NCI-H748 (cell line): ENCODE results near the gene EZH1.
A peak's percentile ranks its signal among the peaks of the same experiment; 100 is the strongest.
"Not testable (repeated sequence)": the region's sequence is repeated elsewhere in the genome, so short reads cannot be mapped to it uniquely, and the experiment has no call there.

Experiments used
- DNase-seq: peaks from one replicate; lab custom pipeline; 2025; ENCODE audit not compliant: unreplicated experiment; lab: John Stamatoyannopoulos, UW

EZH1 gene

DNA sequence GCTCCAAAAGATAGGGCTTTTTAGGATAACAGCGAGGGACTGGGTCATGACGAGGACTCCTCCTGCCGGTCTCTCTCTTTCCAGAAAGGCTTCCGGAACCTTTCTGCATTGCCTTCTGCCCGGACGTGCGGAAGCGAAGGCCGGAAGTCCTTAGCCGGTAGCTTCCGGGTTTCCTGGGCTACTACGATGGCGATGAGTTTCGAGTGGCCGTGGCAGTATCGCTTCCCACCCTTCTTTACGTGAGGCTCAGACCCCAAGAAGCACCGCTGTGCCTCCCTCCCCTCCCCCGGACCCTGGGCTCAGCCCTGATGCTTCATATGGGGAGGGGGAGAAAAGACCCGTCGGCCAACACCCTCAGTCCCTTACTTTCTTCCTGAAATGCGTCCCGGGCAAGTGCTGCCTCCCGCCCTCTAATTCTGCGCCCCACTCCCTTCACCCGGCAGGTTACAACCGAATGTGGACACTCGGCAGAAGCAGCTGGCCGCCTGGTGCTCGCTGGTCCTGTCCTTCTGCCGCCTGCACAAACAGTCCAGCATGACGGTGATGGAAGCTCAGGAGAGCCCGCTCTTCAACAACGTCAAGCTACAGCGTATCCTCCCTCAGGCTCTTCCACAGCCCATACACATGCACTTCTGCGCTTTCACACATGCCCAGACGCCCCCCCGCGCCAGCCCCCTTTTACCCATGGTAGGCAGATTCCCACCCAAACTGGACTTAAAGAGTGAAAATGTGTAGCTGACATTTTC, 28.6 kb upstream of the EZH1 start, which contains the start of gene VPS25:
Gene VPS25, plus strand, starts transcription at position 160 of the 746 bp plus-strand sequence. Its CDS starts 27 bp downstream, at position 187.
- peak; percentile 86 for DNase-seq

DNA sequence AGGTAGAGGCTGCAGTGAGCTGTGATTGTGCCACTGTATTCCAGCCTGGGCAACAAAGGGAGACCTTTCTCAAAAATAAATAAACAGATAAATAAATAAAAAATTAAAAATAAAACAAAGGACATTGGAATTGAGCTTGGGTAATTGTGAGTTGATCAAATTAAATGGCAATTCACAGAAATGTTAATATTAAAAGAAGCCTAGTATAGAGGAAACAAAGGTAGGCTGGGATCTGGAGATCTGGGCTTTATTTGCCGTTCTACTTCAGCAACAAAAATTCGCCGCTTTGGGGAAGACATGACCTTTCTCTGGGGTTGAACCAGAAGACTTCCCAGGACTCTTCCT, 28.1 kb upstream of the EZH1 start:
- no peak for DNase-seq

DNA sequence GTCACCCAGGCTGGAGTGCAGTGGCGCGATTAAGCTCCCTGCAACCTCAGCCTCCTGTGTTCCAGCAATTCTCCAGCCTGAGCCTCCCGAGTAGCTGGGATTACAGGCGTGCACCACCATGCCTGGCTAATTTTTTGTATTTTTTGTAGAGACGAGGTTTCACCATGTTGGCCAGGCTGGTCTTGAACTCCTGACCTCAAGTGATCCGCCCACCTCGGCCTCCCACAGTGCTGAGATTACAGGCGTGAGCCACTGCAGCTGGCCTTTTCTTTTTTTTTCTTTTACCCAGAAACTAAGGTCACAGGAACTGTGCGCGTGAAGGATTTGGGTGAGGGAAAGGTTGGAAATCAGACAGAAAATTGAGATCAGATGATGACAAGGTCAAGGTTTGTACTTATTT, 25.1 kb upstream of the EZH1 start:
- not testable (repeated sequence) for DNase-seq

DNA sequence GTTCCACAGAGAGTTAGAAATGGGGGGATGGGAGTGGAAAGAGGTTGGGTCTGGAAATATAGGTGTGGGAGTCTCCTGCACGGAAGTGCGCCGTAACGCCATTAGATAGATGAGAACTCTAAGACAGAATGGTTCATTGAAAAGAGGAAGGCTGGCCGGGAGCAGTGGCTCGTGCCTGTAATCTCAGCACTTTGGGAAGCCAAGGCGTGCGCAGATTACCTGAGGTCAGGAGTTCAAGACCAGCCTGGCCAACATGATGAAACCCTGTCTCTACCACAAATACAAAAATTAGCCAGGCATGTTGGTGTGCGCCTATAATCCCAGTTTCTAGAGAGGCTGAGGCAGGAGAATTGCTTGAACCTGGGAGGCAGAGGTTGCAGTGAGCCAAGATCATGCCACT, 23.2 kb upstream of the EZH1 start:
- DNase-seq, result not testable (repeated sequence)

DNA sequence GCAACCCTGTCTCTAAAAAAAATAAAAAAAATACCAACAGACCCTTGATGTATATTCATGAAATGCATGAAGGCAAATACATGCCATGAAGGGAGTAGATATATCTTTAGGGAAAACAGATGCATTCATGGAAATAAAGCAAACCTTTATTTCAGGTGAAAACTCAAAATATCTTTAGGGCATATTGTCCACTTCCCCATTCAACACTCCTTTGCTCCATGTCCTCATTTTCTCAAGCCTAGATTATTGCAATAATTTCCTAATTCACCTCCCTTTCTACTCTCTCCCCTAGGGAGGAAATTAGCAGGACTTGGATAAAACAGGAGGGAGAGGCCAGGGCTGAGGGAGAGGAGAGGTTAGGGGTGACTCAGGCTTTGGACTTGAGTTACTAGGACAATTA, 22.7 kb upstream of the EZH1 start:
- no peak for DNase-seq

DNA sequence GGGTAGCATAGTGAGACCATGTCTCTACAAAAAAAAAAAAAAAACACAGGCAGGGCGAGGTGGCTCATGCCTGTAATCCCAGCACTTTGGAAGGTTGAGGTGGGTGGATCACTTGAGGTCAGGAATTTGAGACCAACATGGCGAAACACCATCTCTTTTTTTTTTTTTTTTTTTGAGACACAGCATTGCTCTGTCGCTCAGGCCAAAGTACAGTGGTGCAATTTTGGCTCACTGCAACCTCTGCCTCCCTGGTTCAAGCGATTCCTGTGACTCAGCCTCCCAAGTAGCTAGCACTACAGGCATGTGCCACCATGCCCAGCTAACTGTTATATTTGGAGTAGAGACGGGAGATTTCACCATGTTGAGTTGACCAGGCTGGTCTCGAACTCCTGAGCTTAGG, 21.3 kb upstream of the EZH1 start:
- DNase-seq, result no peak

DNA sequence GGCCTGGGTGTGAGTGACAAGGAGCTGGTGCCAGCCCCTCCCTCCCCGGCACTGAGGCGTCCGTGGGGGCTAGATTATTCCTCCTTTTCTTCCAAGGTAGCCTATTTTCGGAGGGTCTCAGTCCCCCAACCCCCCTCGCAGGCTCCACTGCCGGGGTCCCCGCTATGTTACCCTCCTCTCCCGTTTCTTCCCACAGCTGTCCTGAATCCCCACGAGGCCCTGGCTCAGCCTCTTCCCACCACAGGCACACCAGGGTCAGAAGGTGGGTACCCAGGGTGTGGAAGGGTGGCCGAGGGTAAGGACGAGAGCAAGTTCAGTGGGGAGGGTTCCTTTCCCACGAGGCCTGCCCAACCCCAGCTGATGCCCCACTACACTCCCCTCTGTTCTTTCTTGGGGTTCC, 16.8 kb upstream of the EZH1 start:
- DNase-seq, result no peak

DNA sequence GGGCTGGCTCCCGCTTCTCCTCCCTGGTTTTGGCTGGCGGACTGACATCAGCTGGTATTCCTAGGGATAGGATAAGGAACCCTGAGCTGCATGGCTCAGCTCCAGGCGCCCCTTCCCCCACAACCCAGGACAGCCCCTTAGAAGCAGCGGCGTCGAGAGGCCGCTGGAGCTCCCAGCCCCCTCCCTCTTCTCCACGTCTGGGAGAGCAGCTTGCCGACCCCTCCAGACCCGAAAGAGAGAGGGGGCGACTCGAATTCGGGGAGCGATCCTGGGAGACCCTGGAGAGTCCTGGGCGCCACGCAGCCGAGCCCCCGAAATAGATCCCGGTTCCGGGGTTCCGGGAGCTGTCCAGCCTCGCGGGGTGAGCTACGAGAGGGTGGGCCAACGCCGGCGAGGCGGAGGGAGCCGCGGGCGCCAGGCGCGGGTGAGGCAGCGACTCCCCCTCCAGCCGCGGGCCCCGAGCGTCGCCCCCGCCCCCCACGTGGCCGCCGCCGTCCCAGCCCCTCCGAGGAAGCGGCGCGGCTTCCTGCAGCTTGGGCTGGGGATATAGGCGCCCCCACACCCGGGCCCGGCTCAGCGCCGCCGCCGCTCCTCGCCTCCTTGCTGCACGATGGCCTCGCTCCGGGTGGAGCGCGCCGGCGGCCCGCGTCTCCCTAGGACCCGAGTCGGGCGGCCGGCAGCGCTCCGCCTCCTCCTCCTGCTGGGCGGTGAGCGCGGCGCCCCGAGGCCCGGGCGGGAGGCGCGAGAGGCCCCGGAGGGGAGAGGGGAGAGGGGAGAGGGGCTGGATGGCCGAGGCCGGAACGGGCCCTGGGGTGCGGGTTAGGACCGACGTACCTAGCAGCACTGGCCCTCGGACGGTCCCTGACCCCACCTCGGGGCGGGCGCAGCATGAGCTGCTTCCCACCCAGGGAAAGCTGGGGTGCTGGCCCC, 16.1 kb upstream of the EZH1 start, which contains the start of gene RAMP2:
Gene RAMP2, plus strand, starts transcription at position 576 of the 930 bp plus-strand sequence. Its CDS starts 35 bp downstream, at position 611.
- peak; percentile 63 for DNase-seq

DNA sequence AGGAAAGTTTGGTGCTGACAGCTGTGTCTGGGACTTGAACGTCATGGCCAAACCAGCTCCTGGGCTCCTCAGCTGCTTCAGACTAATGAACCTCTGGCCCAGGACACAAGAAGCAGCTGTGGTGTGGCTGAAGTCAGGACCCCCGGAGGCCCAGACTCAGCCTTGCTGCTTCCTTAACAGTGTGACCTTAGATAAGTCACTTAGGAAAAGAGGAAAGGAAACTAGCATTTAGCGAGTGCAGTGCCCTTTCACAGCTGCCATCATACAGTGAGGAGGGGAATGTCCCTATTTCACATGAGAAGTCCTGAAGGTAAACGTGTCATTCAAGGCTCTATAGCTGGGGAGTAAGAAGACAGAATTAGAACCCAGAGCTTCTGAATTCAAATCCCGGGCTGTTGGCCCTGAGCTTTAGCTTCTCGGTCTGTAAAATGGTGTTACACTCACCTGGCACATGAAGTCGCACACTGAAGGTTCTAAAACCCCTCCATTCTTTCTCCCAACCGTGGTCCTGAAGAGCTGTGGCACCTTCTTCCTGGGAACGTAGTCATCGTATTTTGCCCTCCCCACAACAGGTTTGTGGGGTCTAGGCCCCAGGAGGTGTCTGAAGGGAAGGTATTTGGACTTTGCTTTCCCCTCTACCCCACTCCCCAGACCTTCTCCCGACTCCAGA, 15.3 kb upstream of the EZH1 start:
- no peak for DNase-seq

DNA sequence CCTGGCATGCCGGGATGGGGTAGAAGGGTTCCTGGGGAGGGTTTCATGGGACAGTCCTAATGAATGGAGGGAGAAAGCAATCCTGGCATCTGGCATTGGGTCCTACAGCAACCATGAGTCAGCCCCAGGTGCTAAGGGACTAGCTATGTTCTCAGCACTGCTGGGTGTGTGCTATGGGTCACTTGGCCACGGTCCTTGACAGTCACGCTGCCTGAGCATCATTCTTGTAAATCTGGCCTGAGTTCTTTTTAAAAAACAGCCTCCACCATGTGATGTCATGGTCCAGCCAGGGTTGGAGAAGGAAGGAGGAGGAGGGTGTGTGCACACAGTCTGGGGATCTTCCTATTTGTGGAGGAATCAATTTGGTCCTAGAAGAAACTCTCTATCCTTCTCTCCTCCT, 9.9 kb upstream of the EZH1 start:
- DNase-seq, result no peak

DNA sequence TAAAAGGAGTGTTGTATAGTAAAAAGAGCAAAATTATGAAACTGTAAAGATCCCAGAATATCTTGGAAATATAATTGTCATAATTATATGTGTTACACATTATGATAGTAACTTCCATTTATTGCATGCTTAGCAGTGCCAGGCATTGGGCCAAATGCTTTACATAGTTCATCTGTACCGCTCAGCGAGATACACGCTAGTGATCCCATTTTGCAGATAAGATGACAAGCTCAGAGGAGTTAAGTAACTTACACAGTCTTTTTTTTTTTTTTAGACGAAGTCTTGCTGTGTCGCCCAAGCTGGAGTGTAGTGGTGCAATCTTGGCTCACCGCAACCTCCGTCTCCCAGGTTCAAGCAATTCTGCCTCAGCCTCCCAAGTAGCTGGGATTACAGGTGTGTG, 6.8 kb upstream of the EZH1 start:
- DNase-seq, result no peak

DNA sequence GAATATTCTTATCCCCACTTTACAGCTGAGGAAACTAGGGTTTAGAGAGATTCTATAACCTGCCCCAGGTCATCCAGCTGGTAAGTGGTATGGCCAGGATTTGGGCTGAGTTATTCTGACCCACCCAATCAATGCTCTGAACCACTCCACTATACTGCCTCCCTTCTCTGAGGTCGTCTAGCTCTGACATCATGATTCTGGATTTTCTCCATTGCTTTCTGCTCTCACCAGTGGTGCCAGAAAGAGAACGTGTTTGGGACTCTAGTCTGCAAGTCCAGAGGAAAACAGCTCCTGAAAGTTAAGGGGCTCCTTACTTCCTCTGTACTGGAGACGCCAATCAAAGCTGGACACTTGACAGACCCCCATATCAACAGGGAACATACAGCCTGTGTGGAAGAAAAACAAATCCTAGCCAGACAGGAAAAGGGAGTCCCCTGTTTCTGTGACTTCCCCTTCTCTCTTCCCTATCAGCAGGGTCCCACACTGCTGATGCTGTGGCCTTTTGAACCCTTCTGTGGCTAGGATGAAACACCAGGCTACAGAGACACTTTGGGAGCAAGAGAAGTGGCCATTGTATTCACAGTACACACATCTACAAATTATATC, 6.0 kb upstream of the EZH1 start:
- no peak for DNase-seq

DNA sequence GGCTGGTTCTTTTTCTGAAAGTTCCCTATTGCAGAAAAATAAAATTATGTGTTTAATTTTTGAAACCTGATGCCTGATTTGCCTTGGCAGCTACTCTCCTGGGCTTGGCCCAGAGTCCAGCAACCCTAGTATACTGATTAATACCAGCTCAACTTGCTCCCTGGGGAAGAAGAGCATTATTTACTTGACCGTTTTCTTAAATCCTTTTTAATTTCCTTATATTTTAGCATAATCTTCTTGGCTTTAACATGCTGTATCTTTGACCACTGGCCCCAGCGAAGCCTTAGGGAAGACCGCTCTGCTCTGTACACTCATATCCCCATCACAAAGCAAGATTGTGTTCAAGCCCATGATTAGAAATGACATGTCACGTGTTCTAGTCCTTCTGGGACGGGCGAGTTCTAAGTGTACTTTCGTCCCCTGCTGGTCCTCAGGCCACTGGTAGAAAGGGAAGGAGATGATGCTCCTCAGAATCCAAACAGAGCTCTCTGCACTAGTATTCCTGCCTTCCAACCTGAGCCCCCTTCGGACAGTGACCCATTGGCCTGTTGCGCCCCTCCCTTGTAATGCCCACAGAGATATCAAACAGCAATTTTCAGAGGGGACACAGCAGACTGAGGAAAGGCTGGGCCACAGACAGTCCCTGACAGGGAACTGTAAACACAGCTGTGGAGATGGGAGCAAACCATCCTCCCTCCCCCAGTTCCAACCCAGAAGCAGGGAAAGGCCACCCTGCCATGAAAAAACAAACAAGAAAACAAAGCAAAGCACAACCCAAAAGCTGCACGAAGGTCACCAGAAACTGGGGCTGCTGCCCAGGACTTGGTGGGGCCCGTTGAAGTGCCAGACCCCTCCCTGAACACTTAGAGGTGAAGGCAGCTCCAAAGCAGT, 4.3 kb upstream of the EZH1 start:
- no peak for DNase-seq

DNA sequence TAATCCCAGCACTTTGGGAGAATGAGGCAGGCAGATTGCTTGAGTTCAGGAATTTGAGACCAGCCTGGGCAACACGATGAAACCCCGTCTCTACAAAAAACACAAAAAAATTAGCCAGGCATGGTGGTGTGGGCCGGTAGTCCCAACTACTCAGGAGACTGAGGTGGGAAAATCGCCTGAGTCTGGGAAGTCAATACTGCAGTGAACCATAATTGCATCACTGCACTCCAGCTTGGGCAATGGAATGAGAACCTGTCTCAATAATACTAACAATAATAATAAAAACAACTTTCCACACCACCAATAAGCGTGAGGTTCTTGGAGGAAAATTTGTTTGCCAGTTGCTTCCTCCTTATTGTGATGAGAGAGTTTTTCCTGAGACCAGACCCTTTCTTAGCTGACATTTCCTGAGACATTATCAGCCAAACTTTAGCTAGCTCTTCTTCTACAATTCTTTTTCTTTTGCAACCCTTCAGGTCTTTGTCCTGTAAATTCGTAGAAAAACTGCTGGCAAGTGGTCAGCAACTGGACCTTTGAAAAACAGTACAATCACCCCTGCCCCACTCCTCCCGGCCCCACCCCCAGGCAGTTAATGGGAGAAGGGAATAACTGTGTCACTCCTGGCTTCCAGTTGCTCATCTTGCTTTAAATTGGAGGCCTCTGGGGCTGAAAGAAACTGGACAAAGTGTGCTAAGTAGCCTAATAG, 3.5 kb upstream of the EZH1 start:
- DNase-seq, result no peak

DNA sequence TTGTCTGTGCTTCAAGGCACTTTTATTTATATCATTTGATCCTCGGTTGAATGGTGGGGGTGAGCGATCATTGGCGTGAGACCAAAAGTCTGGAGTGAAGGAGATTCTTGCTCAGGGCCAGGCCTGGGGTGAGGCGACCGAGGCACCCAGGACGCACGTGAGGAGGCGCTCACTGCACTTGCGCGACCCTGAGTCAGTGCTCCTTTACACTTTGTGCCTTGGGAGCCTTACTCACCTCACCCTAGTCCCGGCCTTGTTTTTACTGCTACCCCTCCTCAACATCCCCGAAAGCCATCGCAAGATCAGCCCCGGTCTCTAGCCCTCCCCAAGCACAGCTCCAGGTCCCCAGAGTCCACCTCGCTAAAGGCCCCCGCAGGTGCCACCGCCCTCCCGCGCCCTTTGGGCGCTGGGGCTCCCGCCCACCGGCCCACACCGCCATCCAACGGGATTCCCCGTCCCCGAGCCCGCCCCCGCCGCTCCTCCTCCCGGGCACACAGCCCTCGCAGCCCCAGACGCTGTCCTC, 496 bp downstream of the EZH1 start:
- peak; percentile 90 for DNase-seq

DNA sequence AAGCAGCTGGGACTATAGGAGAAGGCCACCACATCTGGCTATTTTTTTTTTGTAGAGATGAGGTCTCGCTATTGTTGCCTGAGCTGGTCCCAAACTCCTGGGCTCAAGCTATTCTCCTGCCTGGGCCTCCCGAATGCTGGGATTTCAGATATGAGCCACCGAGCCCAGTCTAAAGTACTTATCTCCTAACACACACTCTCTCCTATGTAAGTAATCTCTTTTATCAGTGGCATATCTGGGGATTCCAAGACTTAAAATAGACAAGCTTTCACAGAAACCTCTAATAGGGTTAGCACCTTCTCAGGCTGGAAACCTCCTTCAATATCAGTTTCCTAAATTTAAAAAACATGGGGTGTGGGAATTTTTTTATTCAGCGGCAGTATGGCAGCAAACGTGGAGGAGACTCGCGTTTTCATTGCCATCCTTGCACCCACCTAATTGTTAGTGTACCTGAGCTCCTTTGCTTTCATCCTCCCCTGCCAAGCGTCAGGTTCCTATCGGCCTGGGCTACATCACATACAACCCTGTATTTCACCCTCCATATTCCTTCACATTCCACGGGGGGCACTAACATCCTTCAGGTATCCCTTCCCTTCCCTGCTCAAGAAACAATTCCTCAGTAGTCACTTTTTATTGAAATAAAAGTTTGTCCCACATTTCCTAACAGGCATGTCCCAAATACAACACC, 1.1 kb downstream of the EZH1 start:
- peak; percentile 20 for DNase-seq

DNA sequence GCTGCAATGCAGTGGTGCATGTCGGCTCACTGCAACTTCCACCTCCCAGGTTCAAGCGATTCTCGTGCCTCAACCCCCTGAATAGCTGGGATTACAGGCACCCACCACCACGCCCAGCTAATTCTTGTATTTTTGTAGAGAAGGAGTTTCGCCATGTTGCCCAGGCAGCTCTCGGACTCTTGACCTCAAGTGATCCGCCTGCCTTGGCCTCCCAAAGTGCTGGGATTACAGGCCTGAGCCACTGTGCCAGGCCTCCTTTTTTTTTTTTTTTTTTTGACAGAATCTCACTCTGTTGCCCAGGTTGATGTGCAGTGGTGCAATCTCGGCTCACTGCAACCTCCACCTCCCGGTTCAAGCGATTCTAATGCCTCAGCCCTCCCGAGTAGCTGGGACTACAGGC, 1.9 kb downstream of the EZH1 start:
- not testable (repeated sequence) for DNase-seq

DNA sequence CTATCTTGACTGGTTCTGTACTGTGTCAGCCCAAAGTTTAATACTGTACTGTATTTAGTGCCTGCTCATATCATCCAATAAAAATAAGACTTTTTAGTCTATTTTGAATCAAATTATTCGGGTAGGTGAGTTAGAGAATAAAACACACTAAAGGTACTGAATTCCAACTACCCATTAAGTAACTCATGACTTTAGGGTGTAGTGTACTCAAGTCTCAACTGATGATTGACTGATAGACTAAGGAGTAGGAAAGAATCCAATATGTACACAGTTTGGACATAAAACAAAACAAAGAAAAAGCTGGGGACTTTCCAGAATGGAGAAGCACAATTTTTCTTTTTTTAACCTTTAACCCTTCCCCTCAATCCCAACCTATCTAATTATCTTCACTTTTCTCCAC, 4.1 kb downstream of the EZH1 start:
- DNase-seq, result no peak

DNA sequence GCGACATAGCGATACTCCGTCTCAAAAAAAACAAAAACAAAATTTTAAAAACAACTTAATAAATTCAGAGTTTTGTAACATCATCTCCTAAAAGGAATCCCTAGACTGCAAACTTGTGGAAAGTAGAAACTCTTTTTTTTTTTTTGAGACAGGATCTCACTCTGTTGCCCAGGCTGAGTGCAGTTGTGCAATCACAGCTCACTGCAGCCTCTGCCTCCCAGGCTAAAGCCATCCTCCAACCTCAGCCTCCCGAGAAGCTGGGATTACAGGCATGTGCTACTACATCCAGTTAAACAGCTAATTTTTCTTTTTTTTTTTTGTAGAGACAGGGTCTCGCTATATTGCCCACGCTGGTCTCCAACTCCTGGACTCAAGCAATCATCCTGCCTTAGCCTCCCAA, 19.7 kb downstream of the EZH1 start:
- no peak for DNase-seq
